T47D (cell line): ENCODE results near the gene RPL10.
A peak's percentile ranks its signal among the peaks of the same experiment; 100 is the strongest.

Source experiments
- DNase-seq, 2 experiments: peaks; one replicate each; pipeline versions ENCODE4 v3.0.0 to v3.0.0-alpha.2; 2011 to 2012; ENCODE audit warnings: low read depth in 1 of 2, low spot score in 1 of 2
- JUND ChIP-seq: IDR thresholded peaks from 2 replicates; pipeline ENCODE4 v1.6.1; 2012; ENCODE audit warnings: low read depth
- in situ Hi-C: cut with HindIII; loops from 2 replicates; pipeline ENCODE4 v1.10.0; 2016; ENCODE audit warnings: low sequenced_read_pairs, low pct_unique_long_range_greater_than_20kb

RPL10 gene

DNA sequence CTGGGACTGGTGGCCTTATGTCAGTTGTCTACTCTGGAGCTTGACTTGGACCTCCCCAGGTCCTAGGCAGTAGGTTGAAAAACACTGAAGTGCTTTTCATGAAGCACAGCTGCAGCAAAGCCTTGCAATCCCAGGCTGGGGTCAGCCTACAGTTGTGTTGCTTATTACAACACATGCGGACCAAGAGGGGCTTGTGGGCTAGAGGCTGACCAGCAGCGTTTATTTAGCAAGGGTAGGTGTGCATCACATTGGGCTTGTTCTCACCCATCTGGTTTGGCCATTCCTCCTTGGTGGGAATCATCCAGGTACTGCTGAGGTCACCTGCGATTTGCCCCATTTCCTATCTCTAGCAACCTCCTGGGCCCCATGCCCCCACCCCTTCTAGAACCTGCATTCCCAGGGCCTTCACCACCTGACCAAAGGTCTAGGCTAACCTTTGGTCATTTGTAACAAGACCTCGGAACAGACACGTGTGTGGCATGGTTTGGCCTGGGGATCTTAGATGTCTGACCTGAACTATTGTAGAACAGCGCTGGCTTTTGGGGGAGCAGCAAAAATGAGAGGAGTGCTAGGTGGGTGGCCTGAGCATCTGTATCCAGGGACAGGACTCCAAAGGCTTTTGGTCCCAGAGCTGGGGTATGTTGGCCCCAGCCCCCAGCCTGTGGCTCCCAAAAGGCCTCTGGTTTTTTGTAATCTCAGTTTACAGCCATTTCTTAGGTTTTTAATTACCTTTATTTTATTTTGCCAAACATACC, 3.0 kb downstream of the RPL10 start:
- in situ Hi-C loops: no loop called here
- 0 out of 2 replicates have a peak, but pooled peaks have one; percentile 27 for TF ChIP-seq JUND
- peak in 1 of 2 experiments; percentile 56 for DNase-seq

DNA sequence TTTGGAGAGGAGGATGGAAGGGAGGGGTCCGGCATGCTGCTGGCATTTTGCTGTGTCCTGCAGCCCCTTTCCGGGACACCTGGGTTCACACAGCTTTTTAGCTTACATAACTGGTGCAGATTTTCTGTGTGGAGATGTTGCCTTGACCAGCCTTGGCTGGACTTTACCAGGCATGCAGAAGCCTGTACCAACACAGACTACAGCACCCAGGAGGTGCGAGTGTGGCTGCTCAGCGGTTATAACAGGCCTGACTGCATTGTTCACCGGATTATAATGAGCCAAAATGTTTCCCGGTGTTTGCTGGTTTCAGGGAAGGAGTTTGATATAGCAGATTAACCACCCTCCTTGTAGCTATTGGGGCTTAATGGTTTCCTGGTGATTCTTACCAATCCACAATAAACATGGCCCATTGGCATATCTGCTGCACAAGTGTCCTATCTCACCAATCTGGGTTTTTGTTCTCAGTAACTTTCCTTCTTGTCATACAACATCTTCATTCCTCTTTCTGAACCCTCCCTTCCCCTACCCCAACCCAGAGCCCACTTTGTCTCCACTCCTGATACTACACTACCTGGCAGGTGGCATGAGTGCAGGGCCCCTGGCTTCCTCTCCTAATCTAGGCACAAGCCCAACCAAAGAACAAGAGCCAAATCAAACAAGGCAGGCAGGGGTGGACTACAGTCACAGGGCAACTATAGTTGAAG, 3.9 kb downstream of the RPL10 start:
- in situ Hi-C loops: no loop called here
- peak in 1 of 2 experiments; percentile 76 for DNase-seq
- no peak for TF ChIP-seq JUND

DNA sequence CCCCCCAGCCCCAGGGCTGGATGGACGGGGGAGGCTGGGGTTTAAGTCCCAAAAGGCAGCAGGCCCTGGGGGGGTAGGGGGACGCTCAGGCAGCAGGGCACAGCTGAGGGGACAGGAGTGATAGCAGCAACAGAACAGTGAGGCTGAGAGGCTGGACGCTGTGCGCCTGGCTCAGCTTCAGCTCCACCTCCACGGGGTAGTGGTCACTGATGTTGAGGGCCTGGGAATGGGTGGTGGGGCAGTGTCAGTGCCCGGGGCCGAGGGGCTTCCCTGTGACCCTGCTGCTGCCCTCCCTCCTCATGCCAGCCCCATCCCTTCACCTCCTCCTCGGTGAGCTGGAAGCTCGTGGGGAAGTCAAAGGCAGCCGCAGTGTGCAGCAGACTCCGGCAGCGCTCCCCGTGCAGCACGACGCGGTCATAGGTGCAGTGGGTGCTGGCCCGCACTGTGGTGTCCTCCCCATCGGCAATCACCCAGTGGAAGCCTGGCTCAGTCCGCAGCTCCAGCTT, 4.5 kb downstream of the RPL10 start:
- DNase-seq: no peak
- in situ Hi-C loops: no loop called here
- no peak for TF ChIP-seq JUND

DNA sequence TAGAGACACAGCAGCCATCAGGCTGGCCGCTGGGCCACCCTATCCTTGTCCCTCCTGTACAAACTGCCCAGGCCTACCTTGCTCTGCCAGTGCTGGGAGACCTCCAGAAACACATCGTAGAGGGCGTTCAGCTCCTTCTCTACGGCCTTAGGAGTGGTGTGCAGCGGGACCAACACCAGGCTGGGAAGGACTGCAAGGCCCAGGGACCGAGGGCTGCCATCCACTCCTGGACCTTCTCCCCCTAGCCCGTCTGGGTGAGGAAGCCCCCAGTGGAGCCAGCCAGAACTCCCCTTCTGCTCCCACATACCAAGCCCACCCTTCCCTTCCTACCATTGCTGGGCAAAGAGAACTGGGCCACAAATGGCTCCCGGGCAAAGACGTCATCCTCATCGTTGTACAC, 5.0 kb downstream of the RPL10 start:
- in situ Hi-C loops: no loop called here
- no peak for DNase-seq
- no peak for TF ChIP-seq JUND

DNA sequence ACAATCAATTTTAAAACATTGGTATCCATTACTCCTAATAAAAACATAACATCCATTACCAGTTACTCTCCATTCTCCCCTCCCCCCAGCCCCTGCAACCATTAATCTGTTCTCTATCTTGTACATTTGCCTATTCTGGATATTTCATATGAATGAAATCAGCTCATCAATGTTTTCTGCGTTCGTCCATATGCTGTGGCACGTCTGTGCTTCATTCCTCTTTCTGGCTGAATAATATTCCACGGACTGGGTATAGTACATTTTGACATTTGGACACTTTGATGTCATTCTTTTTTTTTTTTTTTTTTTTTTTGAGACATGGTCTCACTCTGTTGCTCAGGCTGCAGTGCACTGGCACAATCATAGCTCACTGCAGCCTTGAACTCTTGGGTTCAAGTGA, 5.7 kb downstream of the RPL10 start:
- DNase-seq: no peak
- in situ Hi-C loops: no loop called here
- no peak for TF ChIP-seq JUND

DNA sequence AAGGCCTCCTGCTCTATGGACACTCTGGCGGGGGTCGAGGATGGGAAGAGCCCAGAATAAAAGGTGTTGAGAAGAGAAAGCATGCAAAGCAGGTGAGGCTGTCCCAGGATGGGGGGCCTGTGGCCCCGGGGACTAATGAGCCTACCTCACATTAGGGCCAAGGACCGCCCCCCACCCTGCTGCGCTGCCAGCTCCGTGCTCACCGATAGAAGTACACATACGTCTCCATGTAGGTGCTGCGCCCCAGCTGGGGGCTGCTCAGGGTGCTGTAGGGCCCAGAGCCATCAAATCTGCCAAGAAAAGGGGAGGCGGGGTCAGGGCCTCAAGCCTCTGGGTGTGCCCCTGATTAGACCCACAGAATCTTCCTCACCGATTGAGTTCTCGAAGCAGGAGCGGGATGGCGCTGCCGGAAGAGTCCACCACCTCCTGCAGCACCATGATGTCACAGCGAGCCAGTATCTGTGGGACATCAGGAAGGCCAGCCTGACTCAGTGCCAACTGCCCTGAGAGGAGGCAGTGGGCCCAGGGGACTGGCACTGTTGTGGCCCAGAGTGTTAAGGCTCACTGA, 6.5 kb downstream of the RPL10 start:
- no peak for DNase-seq
- TF ChIP-seq JUND: no peak
- in situ Hi-C loops: no loop called here

DNA sequence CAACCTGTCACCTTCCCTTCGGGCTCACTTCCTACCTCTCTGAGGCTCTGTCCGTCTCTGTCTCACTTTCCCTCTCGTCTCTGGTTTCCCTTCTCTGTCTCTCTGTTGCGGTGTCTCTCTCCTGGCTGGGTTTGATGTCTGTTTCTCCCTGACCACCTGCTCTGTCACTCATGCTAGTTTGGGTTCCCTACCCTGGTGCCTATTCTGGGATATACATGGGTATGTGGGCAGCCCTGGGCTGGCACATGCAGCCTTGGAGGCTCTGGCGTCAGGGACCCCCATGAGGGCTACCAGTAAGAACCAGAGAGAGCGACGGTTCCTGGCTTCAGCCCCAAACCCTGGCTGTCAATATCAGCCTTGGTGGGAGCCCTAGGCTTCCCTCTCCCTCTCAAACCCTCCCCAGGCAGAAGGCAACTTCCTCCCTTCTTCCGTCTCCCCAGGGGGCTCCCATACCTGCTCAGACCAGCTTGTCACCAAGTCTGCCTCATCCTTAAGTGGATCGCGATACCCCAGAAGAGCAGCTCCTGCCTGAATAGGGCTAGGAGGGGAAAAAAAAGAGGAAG, 10.6 kb downstream of the RPL10 start:
- in situ Hi-C loops: no loop called here
- DNase-seq: no peak
- TF ChIP-seq JUND: no peak

DNA sequence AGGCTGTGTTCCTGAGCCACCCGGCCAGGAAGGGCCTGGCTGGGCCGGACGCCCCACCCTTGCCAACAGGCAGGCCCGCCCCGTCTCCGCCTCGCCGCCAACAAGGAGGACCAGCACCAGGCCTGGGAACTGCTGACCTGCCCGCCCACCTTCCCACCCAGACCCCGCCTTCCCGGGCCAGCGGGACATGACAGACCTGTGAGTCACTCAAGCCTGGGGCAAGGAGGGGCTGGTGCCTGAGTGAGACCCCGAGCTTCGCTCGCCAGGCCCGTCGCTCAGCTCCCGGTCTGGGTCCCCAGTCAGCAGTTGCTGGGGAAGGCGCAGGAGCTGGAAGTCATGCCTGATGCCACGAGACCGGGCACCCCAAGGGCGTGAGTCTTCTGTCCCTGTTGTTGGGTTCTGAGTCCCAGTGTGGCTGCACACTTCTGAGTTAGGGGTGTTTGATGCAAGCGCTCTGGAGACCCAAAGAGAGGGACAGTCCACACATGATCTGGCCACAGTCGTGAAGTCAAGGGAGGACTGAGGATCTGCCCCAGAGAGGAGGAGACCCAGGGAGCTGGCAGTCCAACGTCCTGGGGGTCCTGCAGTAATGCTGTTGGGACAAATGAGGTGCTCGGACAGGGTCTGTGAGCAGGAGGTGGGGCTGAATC, 11.2 kb downstream of the RPL10 start, which contains the start of gene DNASE1L1:
TSS of gene DNASE1L1 (minus strand) at position 33 of the 650 bp plus-strand sequence. CDS start 3,686 bp downstream, outside the sequence.
- in situ Hi-C loops: no loop called here
- TF ChIP-seq JUND: no peak
- no peak for DNase-seq

DNA sequence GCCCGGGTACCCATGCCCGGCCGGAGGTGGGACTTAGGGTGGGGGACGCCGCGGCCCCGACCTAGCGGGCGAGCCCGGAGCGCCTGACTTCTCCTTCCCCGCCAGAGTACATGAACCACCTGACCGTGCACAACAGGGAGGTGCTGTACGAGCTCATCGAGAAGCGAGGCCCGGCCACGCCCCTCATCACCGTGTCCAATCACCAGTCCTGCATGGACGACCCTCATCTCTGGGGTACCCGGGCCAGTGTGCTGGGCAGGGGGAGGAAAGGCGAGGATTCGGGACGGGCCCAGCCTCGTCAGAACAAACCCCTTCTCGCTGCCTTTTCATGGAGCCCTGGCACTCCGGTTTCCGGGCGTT, 13.8 kb downstream of the RPL10 start:
- in situ Hi-C loops: no loop called here
- DNase-seq: peak; percentile 38 to 60
- TF ChIP-seq JUND: no peak

DNA sequence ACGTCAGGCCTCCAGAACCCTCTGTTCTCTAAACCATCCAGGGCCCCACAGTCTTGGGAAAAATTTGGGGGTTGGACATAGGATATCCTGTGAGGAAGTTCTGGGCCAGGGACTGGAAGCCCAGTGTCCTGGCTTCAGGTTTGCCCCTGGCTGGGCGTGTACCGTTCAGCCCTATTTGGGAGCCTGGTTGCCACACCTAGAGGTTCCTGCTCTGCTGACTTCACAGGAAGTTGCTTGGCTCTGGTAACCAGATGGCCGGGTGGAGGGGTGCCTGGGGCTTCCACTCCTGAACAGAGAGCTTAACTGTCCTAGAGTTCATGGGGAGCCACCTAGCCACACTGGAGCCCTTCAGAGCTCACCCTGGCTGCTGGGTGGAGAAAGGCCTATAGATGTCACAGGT, 14.3 kb downstream of the RPL10 start:
- in situ Hi-C loops: no loop called here
- TF ChIP-seq JUND: no peak
- DNase-seq: no peak

DNA sequence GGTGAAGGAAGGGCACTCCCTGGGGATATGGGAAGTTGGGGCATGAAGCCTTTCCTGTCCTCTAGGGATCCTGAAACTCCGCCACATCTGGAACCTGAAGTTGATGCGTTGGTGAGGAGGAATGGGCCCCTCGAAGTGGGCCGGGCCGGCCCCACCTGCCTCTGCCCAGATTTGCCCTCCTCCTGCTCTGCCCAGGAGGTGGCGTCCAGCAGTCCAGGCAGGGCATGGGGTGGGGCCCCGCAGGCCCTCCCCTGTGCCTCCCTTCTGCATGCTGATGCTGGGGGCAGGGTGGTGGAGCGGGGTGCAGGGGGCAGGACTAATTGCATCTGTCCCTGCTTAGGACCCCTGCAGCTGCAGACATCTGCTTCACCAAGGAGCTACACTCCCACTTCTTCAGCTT, 15.0 kb downstream of the RPL10 start:
- DNase-seq: no peak
- TF ChIP-seq JUND: no peak
- in situ Hi-C loops: no loop called here

DNA sequence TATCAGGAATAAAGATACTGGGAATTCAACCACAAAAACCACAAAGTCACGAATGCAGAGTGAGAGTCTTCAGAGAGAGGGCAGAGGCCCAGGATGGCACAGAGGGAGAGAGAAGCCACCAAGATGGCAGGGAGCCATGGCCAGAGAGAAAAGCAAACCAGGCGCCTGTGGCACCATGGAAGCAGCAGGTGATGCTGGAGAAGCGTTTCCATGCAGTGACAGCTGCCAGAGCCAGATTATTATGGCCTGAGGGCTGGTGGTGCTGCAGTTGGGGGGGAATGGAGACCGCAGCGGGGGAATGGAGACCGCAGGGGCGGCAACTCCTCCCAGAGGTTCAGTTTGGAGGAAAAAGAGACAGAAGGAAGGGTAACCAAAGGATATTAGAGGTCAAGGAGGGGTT, 19.0 kb downstream of the RPL10 start:
- in situ Hi-C loops: no loop called here
- no peak for DNase-seq
- TF ChIP-seq JUND: no peak
